UCSD-AML1 (cell line): ENCODE measurements around the gene RPS21.
A peak's percentile ranks its signal among the peaks of the same experiment; 100 is the strongest.

Source experiments
- DNase-seq: peaks from one replicate; lab custom pipeline; 2025; ENCODE audit not compliant: unreplicated experiment; lab: John Stamatoyannopoulos, UW

The RPS21 gene

GRCh38 chr20:62386383-62387218, at the start of gene RPS21:
Gene RPS21 (plus strand): TSS chr20:62387103. CDS start chr20:62387339, 236 bp downstream.
- DNase-seq, result peak; percentile 92

GRCh38 chr20:62337558-62338293, 49.2 kb upstream of the RPS21 start:
- no peak for DNase-seq

GRCh38 chr20:62338294-62338620, 48.6 kb upstream of the RPS21 start:
- no peak for DNase-seq

- no peak for DNase-seq
Measured at GRCh38 chr20:62339647-62340062, 47.2 kb upstream of the RPS21 start.

GRCh38 chr20:62342910-62343309, 44.0 kb upstream of the RPS21 start:
- DNase-seq, result no peak

GRCh38 chr20:62344092-62344491, 42.8 kb upstream of the RPS21 start:
- no peak for DNase-seq

- DNase-seq, result no peak
Measured at GRCh38 chr20:62344782-62345181, 42.1 kb upstream of the RPS21 start.

GRCh38 chr20:62345681-62346370, 41.1 kb upstream of the RPS21 start:
- no peak for DNase-seq

GRCh38 chr20:62346398-62347150, 40.3 kb upstream of the RPS21 start:
- DNase-seq, result no peak

- DNase-seq, result no peak
Measured at GRCh38 chr20:62347151-62347404, 39.8 kb upstream of the RPS21 start.

- DNase-seq, result no peak
Measured at GRCh38 chr20:62347445-62347844, 39.5 kb upstream of the RPS21 start.

- DNase-seq, result no peak
Measured at GRCh38 chr20:62348604-62349003, 38.3 kb upstream of the RPS21 start.

- no peak for DNase-seq
Measured at GRCh38 chr20:62349556-62350097, 37.3 kb upstream of the RPS21 start.

- no peak for DNase-seq
Measured at GRCh38 chr20:62350098-62350628, 36.7 kb upstream of the RPS21 start.

GRCh38 chr20:62350629-62351422, 36.1 kb upstream of the RPS21 start:
- no peak for DNase-seq

- no peak for DNase-seq
Measured at GRCh38 chr20:62351469-62352401, 35.2 kb upstream of the RPS21 start.

GRCh38 chr20:62352402-62353288, 34.3 kb upstream of the RPS21 start:
- no peak for DNase-seq
